Liver (tissue), 9 donors: ENCODE results near the gene CAPZB. TPM values are rescaled to one million over a fixed set of nuclear protein-coding genes. Genes with fewer than 3 reads are reported as not detected.
A peak's percentile ranks its signal among the peaks of the same experiment; 100 is the strongest.

Source experiments
- DNase-seq: peaks from one replicate; pipeline ENCODE4 v3.0.0-alpha.2; 2017; ENCODE audit warnings: low spot score
- H3K27ac ChIP-seq, 2 donors: one replicate each; pipeline ENCODE4 v1.7.0; 2013; ENCODE audit warnings: inconsistent platforms in 2 of 2, low read length in 2 of 2, control low read depth in 1 of 2, low read depth in 1 of 2, mild to moderate bottlenecking in 1 of 2
- H3K27me3 ChIP-seq, 4 donors: one replicate each; pipeline versions ENCODE4 v1.6.1 to v1.7.0; 2013; ENCODE audit warnings: low read length in 3 of 4, inconsistent platforms in 1 of 4, mild to moderate bottlenecking in 1 of 4, moderate library complexity in 1 of 4; ENCODE audit not compliant: control insufficient read depth in 4 of 4, insufficient read depth in 4 of 4
- H3K36me3 ChIP-seq, 4 donors: one replicate each; pipeline versions ENCODE4 v1.6.1 to v1.7.0; 2013; ENCODE audit warnings: low read length in 3 of 4, mild to moderate bottlenecking in 3 of 4, low read depth in 1 of 4, moderate library complexity in 1 of 4; ENCODE audit not compliant: control insufficient read depth in 4 of 4, insufficient read depth in 3 of 4
- H3K4me1 ChIP-seq, 4 donors: one replicate each; pipeline versions ENCODE4 v1.6.1 to v1.7.0; 2013; ENCODE audit warnings: low read length in 3 of 4, mild to moderate bottlenecking in 3 of 4, moderate library complexity in 1 of 4; ENCODE audit not compliant: control insufficient read depth in 4 of 4, insufficient read depth in 4 of 4
- H3K4me3 ChIP-seq, 3 donors: one replicate each; pipeline versions ENCODE4 v1.6.1 to v1.7.0; 2013; ENCODE audit warnings: low read length in 3 of 3, control low read depth in 1 of 3, low read depth in 1 of 3, mild to moderate bottlenecking in 1 of 3
- H3K9ac ChIP-seq, 2 donors: one replicate each; pipeline ENCODE4 v1.7.0; 2013; ENCODE audit warnings: low read length in 2 of 2, mild to moderate bottlenecking in 2 of 2, moderate library complexity in 2 of 2, control low read depth in 1 of 2, low read depth in 1 of 2
- H3K9me3 ChIP-seq, 4 donors: one replicate each; pipeline versions ENCODE4 v1.6.1 to v1.7.0; 2013; ENCODE audit warnings: low read length in 3 of 4; ENCODE audit not compliant: control insufficient read depth in 4 of 4
- ATF3 ChIP-seq: IDR thresholded peaks from 2 replicates; pipeline ENCODE4 v1.6.1; 2016; ENCODE audit warnings: antibody characterized with exemption
- EGR1 ChIP-seq, 2 donors: IDR thresholded peaks; 2 replicates each; pipeline ENCODE4 v1.6.1; 2016 to 2018; ENCODE audit warnings: antibody characterized with exemption in 2 of 2, low read depth in 2 of 2
- FOXA1 ChIP-seq: IDR thresholded peaks from 2 replicates; pipeline ENCODE4 v1.6.1; 2016; ENCODE audit warnings: antibody characterized with exemption
- FOXA2 ChIP-seq: IDR thresholded peaks from 2 replicates; pipeline ENCODE4 v1.6.1; 2016; ENCODE audit warnings: antibody characterized with exemption
- GABPA ChIP-seq, 2 donors: IDR thresholded peaks in 1 of 2; conservative IDR thresholded peaks in 1 of 2; 2 replicates each; pipeline ENCODE4 v1.6.1; 2016; ENCODE audit warnings: antibody characterized with exemption in 2 of 2, mild to moderate bottlenecking in 1 of 2, moderate library complexity in 1 of 2
- HNF4A ChIP-seq, 2 donors: conservative IDR thresholded peaks; 2 replicates each; pipeline ENCODE4 v1.6.1; 2016; ENCODE audit warnings: antibody characterized with exemption in 2 of 2, mild to moderate bottlenecking in 2 of 2
- HNF4G ChIP-seq: IDR thresholded peaks from 2 replicates; pipeline ENCODE4 v1.6.1; 2016; ENCODE audit warnings: antibody characterized with exemption
- JUND ChIP-seq, 2 donors: IDR thresholded peaks; 2 replicates each; pipeline ENCODE4 v1.6.1; 2016; ENCODE audit warnings: antibody characterized with exemption in 2 of 2
- MAX ChIP-seq: IDR thresholded peaks from 2 replicates; pipeline ENCODE4 v1.6.1; 2016; ENCODE audit warnings: antibody characterized with exemption
- NR2F2 ChIP-seq: IDR thresholded peaks from 2 replicates; pipeline ENCODE4 v1.6.1; 2016; ENCODE audit warnings: antibody characterized with exemption
- RAD21 ChIP-seq, 2 donors: IDR thresholded peaks; 2 replicates each; pipeline ENCODE4 v1.6.1; 2016; ENCODE audit warnings: antibody characterized with exemption in 2 of 2, mild to moderate bottlenecking in 2 of 2
- REST ChIP-seq: IDR thresholded peaks from 2 replicates; pipeline ENCODE4 v1.6.1; 2016; ENCODE audit warnings: antibody characterized with exemption, mild to moderate bottlenecking
- RXRA ChIP-seq, 2 donors: IDR thresholded peaks; 2 replicates each; pipeline ENCODE4 v1.6.1; 2017 to 2018; ENCODE audit warnings: antibody characterized with exemption in 2 of 2, mild to moderate bottlenecking in 1 of 2
- SP1 ChIP-seq: IDR thresholded peaks from 2 replicates; pipeline ENCODE4 v1.6.1; 2018; ENCODE audit warnings: antibody characterized with exemption, mild to moderate bottlenecking
- TAF1 ChIP-seq: conservative IDR thresholded peaks from 2 replicates; pipeline ENCODE4 v1.6.1; 2016; ENCODE audit warnings: antibody characterized with exemption, mild to moderate bottlenecking
- YY1 ChIP-seq: IDR thresholded peaks from 2 replicates; pipeline ENCODE4 v1.6.1; 2016; ENCODE audit warnings: antibody characterized with exemption, mild to moderate bottlenecking
- ZBTB33 ChIP-seq: IDR thresholded peaks from 2 replicates; pipeline ENCODE4 v1.6.1; 2016; ENCODE audit warnings: antibody characterized with exemption
- WGBS: extraction: QIAGEN DNeasy Blood & Tissue Kit; methylation state at CpG from one replicate; pipeline ENCODE4 v1.1.7; 2013; 5-methylcytosine and 5-hydroxymethylcytosine counted together
- polyA plus RNA-seq, 2 donors: library from polyadenylated mRNA; stranded (reverse) in 1 of 2; unstranded in 1 of 2; fragments of 200-250 nt in 1 of 2; fragments of >200 nt in 1 of 2; fragmentation: Nextera tagmentation in 1 of 2; extraction: Ambion mirVana in 1 of 2; gene quantifications; one replicate each; pipeline versions ENCODE4 v1.2.1 to v1.2.3, GENCODE V29; 2013 to 2015
- total RNA-seq, 2 donors: library from RNA; depleted of rRNA; stranded (reverse); fragments of >200 nt; gene quantifications; one replicate each; pipeline ENCODE4 v1.2.3, GENCODE V29; 2014
- TF ChIP-seq, protein P1 (sequence below): fragments of 150-350 bp; IDR thresholded peaks from 2 replicates; pipeline ENCODE4 v1.5.1; 2017; ENCODE audit warnings: improper control_type of control experiment, low read depth, low read length; ENCODE audit not compliant: missing input control
- donor health status: healthy.
- donor health status: healthy.
- donor health status: healthy.
- donor health status: healthy.
- donor health status: healthy.

The CAPZB gene
- total and polyA plus RNA-seq, 4 donors, result 38.3 to 98.9 (median 51.1) TPM

DNA sequence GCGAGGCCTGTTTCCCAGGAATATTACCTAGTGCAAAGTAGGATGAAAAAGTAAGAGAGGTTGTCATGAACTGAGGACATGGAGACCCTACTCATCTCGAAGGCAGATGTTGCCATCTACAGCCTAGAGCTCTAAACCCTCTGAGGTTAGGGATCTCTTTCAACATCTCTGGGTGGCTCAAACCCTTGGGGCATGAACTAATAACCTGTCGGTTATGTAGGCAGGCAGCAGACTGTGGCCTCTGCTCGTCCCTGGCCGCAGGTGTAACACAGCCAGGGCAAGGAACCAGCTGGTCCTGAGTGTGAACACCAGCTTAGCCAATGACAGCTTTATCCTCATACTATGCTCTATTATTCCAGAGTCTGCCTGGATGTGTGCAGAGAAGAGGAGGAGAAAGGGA lies 13.2 kb downstream of the CAPZB start:
- 52% methylated on average over 5 of the region's 5 CpGs for WGBS
- H3K36me3 ChIP-seq, result no peaks in the 10 kb centered on the region
- no peaks in the 10 kb centered on the region for H3K27me3 ChIP-seq
- peak; percentile 7 to 16 for TF ChIP-seq RXRA (IDR thresholded peaks at IDR 0.05)
- TF ChIP-seq, protein P1, sequence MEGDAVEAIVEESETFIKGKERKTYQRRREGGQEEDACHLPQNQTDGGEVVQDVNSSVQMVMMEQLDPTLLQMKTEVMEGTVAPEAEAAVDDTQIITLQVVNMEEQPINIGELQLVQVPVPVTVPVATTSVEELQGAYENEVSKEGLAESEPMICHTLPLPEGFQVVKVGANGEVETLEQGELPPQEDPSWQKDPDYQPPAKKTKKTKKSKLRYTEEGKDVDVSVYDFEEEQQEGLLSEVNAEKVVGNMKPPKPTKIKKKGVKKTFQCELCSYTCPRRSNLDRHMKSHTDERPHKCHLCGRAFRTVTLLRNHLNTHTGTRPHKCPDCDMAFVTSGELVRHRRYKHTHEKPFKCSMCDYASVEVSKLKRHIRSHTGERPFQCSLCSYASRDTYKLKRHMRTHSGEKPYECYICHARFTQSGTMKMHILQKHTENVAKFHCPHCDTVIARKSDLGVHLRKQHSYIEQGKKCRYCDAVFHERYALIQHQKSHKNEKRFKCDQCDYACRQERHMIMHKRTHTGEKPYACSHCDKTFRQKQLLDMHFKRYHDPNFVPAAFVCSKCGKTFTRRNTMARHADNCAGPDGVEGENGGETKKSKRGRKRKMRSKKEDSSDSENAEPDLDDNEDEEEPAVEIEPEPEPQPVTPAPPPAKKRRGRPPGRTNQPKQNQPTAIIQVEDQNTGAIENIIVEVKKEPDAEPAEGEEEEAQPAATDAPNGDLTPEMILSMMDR, result no peak
- no peak for TF ChIP-seq FOXA2
- TF ChIP-seq ZBTB33, result no peak
- TF ChIP-seq MAX, result no peak
- peaks cover 9 to 31% (median 20%) of the 10 kb centered on the region in 4 donors for H3K4me1 ChIP-seq
- H3K27ac ChIP-seq, result no peak overlapping the region
- H3K9me3 ChIP-seq, result no peaks in the 10 kb centered on the region
- no peak for DNase-seq
- H3K9ac ChIP-seq, result no peak overlapping the region
- no peak overlapping the region for H3K4me3 ChIP-seq

DNA sequence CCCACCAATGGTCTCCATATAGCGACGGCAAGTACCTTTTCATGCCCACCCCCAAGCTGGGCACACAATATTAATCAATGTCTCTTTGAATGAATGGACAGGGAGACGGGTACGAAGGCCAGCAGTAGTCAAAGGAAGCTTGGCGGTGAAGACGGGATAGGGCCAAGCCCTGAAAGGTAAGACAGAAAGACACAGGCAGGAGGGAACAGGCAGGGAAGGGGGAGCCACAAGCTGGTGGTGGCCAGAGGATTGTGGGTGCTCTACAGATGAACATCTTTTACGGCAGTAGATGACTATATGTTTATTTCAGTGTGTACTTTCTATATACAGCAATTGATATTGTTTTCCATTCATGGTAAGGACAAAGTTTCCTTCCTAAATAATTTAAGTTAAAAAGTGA lies 16.3 kb downstream of the CAPZB start:
- Histone ChIP-seq H3K4me1 (peaks cover 14 to 40% (median 30%) of the 10 kb centered on the region in 4 donors), H3K4me3 (no peak overlapping the region), H3K27ac (peak overlapping the region; percentile 59 to 65), H3K9me3 (no peaks in the 10 kb centered on the region), H3K9ac (peak overlapping the region in 1 of 2 donors; percentile 12), H3K36me3 (no peaks in the 10 kb centered on the region), H3K27me3 (no peaks in the 10 kb centered on the region)
- 82% methylated on average over 7 of the region's 7 CpGs for WGBS
- no peak for DNase-seq
- TF ChIP-seq FOXA2, result no peak
- no peak for TF ChIP-seq GABPA (IDR thresholded peaks at IDR 0.05 in 1 of 2, conservative IDR thresholded peaks at IDR 0.05 in 1 of 2)
- TF ChIP-seq REST, result no peak
- TF ChIP-seq HNF4A (conservative IDR thresholded peaks at IDR 0.05), result no peak
- TF ChIP-seq RXRA (IDR thresholded peaks at IDR 0.05), result no peak
- no peak for TF ChIP-seq YY1
- TF ChIP-seq RAD21 (IDR thresholded peaks at IDR 0.05), result no peak
- TF ChIP-seq EGR1 (IDR thresholded peaks at IDR 0.05; ENCODE audit: low read depth in 2 of 2), result no peak
- TF ChIP-seq NR2F2, result no peak
- TF ChIP-seq MAX, result no peak
- no peak for TF ChIP-seq TAF1
- TF ChIP-seq ATF3, result no peak
- TF ChIP-seq JUND (IDR thresholded peaks at IDR 0.05), result no peak
- TF ChIP-seq, protein P1, result no peak
- no peak for TF ChIP-seq ZBTB33
- no peak for TF ChIP-seq HNF4G
- TF ChIP-seq SP1, result no peak
- no peak for TF ChIP-seq FOXA1
